ENCODE data around the gene OR2F2. TPM values are rescaled to one million over a fixed set of nuclear protein-coding genes. Genes with fewer than 3 reads are reported as not detected.
A peak's percentile ranks its signal among the peaks of the same experiment; 100 is the strongest.

The OR2F2 gene
- total RNA-seq, 1 donor: not detected

DNA sequence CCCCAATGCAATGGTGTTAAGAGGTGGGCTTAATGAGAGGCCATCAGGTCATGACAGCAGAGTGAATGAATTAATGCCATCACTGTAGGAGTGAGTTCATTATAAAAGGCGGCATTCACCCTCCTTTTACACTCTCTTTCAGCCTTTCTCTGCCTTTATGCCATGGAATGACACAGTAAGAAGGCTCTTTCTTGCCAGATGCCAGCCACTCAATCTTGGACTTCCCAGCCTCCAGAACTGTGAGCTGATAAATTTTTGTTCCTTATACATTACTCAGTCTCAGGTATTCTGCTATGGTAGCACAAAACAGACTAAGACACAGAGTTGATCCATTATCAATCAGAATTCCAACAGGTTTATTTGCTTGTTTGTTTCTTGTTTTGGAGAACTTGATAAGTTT, 36.2 kb upstream of the OR2F2 start:
- Histone ChIP-seq H4K20me1 (ENCODE audit: insufficient read depth, low read length) (peaks cover 18% of the 10 kb centered on the region), H3K4me2 (ENCODE audit: insufficient read depth, low read length) (no peak overlapping the region), H3K79me2 (ENCODE audit: insufficient read depth, low read length) (peaks cover 66% of the 10 kb centered on the region), H3K4me1 (ENCODE audit: insufficient read depth, low read length) (peaks cover 16% of the 10 kb centered on the region), H3K9me3 (ENCODE audit: low read depth, low read length) (no peaks in the 10 kb centered on the region), H3K36me3 (ENCODE audit: insufficient read depth, low read length) (no peaks in the 10 kb centered on the region), H3K4me3 (ENCODE audit: insufficient read depth, low read length) (no peak overlapping the region), H3K27me3 (ENCODE audit: insufficient read depth, low read length) (no peaks in the 10 kb centered on the region), H3K27ac (ENCODE audit: low read depth, low read length) (no peak overlapping the region), H2AFZ (ENCODE audit: low read length) (no peak overlapping the region)
- DNase-seq (ENCODE audit: insufficient read length, low spot score, missing footprints): no peak
- TF ChIP-seq, protein P1, sequence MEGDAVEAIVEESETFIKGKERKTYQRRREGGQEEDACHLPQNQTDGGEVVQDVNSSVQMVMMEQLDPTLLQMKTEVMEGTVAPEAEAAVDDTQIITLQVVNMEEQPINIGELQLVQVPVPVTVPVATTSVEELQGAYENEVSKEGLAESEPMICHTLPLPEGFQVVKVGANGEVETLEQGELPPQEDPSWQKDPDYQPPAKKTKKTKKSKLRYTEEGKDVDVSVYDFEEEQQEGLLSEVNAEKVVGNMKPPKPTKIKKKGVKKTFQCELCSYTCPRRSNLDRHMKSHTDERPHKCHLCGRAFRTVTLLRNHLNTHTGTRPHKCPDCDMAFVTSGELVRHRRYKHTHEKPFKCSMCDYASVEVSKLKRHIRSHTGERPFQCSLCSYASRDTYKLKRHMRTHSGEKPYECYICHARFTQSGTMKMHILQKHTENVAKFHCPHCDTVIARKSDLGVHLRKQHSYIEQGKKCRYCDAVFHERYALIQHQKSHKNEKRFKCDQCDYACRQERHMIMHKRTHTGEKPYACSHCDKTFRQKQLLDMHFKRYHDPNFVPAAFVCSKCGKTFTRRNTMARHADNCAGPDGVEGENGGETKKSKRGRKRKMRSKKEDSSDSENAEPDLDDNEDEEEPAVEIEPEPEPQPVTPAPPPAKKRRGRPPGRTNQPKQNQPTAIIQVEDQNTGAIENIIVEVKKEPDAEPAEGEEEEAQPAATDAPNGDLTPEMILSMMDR (IDR thresholded peaks at IDR 0.05; ENCODE audit: extremely low read depth, low read depth, low read length): no peak

DNA sequence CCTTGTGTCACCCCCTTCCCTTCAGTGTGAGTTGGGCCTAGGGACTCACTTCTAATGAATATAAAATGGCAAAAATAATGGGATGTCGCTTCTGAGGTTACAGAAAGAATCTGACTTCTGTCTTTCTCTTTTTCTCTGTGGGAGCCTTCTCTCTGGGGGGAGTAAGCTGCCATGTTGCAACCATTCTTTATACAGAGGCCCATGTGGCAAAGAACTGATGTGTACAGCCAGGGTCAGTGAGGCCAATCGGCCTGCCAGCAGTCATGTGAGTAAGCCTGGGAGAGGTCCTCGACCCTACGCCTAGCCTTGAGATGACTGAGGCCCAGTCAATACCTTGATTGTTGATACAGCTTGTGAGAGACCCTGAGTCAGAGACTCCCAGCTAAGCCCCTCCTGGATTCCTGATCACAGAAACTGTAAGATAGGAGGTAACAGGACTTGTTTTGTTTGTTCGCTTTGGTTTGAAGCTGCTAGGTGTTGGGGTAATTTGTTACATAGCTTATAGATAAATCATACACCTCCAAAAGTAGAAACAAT, 34.7 kb upstream of the OR2F2 start:
- Histone ChIP-seq H3K36me3 (ENCODE audit: insufficient read depth, low read length) (no peaks in the 10 kb centered on the region), H3K27ac (ENCODE audit: low read depth, low read length) (peak overlapping the region; percentile 82), H3K9me3 (ENCODE audit: low read depth, low read length) (no peaks in the 10 kb centered on the region), H2AFZ (ENCODE audit: low read length) (peak overlapping the region; percentile 15), H3K27me3 (ENCODE audit: insufficient read depth, low read length) (no peaks in the 10 kb centered on the region), H4K20me1 (ENCODE audit: insufficient read depth, low read length) (peaks cover 12% of the 10 kb centered on the region), H3K4me1 (ENCODE audit: insufficient read depth, low read length) (peaks cover 16% of the 10 kb centered on the region), H3K4me2 (ENCODE audit: insufficient read depth, low read length) (peak overlapping the region; percentile 96), H3K79me2 (ENCODE audit: insufficient read depth, low read length) (peaks cover 55% of the 10 kb centered on the region), H3K4me3 (ENCODE audit: insufficient read depth, low read length) (peak overlapping the region; percentile 97)
- DNase-seq (ENCODE audit: insufficient read length, low spot score, missing footprints): no peak
- TF ChIP-seq, protein P1 (IDR thresholded peaks at IDR 0.05; ENCODE audit: extremely low read depth, low read depth, low read length): no peak

DNA sequence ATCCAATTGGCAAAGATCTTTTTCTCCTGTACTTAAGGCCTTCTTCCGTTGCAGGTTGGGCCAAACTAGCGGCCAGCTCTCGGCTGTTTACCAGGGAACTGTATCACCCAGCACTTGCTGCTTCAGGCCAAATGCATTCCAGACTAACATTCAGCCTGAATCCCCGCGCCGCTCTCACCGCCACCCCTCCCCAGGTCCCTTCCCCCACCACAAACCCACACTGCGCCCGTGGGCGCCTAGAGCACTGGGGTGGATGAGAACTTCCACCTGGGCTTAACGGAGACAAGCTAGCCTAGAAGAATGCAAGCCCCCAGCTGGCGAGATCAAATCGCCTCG, 33.7 kb upstream of the OR2F2 start:
- no peak for DNase-seq (ENCODE audit: insufficient read length, low spot score, missing footprints)
- H3K9me3 ChIP-seq (ENCODE audit: low read depth, low read length): no peaks in the 10 kb centered on the region
- peaks cover 12% of the 10 kb centered on the region for H4K20me1 ChIP-seq (ENCODE audit: insufficient read depth, low read length)
- no peaks in the 10 kb centered on the region for H3K36me3 ChIP-seq (ENCODE audit: insufficient read depth, low read length)
- H3K4me2 ChIP-seq (ENCODE audit: insufficient read depth, low read length): peak overlapping the region; percentile 96
- TF ChIP-seq, protein P1 (IDR thresholded peaks at IDR 0.05; ENCODE audit: extremely low read depth, low read depth, low read length): no peak
- H3K4me1 ChIP-seq (ENCODE audit: insufficient read depth, low read length): peaks cover 16% of the 10 kb centered on the region
- no peaks in the 10 kb centered on the region for H3K27me3 ChIP-seq (ENCODE audit: insufficient read depth, low read length)
- peak overlapping the region; percentile 97 for H2AFZ ChIP-seq (ENCODE audit: low read length)
- peak overlapping the region; percentile 97 for H3K4me3 ChIP-seq (ENCODE audit: insufficient read depth, low read length)
- H3K79me2 ChIP-seq (ENCODE audit: insufficient read depth, low read length): peaks cover 47% of the 10 kb centered on the region
- peak overlapping the region; percentile 82 for H3K27ac ChIP-seq (ENCODE audit: low read depth, low read length)

DNA sequence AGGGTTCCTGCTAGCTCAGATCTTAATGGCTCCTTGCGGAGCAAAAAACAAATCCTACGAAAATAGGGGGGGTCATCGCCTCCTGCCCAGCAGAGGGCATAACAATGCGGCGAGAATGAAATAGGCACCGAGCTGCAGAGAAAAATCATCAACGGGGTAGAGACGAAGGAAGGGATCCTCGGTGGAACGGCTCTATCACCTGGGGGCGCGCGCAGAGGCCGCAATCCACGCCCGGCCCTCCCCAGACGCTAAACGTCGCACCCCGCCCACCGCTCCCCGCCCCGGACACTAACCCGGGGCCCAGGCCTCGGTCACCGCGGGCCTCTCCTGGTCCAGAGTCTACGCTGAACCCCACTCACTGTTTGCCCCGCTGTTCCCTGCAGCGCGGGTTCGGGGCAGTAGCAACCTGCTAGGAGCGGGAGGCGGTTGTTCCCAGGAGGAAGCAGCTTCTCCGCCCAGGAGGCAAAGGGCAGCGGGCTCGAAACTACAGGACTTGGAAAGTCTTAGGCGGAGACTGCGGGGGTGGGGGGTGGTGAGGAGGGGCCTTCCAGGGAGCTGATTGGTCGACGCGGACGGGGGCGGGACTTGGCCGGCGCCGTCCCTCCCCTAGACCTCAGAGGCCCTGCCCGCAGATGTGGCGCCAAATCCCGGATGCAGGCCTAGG, 33.2 kb upstream of the OR2F2 start, which contains the start of gene TCAF1:
TSS of gene TCAF1 (minus strand) at position 509 of the 664 bp plus-strand sequence. CDS start 25,568 bp downstream, outside the sequence.
- peak within 1 kb of the TSS; percentile 97 for H2AFZ ChIP-seq (ENCODE audit: low read length)
- H3K4me1 ChIP-seq (ENCODE audit: insufficient read depth, low read length): peaks cover 16% of the 10 kb centered on the region
- H3K79me2 ChIP-seq (ENCODE audit: insufficient read depth, low read length): peaks cover 44% of the 10 kb centered on the region
- H3K4me3 ChIP-seq (ENCODE audit: insufficient read depth, low read length): peak within 1 kb of the TSS; percentile 97
- H3K27ac ChIP-seq (ENCODE audit: low read depth, low read length): peak within 1 kb of the TSS; percentile 82
- H4K20me1 ChIP-seq (ENCODE audit: insufficient read depth, low read length): peaks cover 12% of the 10 kb centered on the region
- H3K9me3 ChIP-seq (ENCODE audit: low read depth, low read length): no peaks in the 10 kb centered on the region
- TF ChIP-seq, protein P1 (IDR thresholded peaks at IDR 0.05; ENCODE audit: extremely low read depth, low read depth, low read length): peak; percentile 51
- DNase-seq (ENCODE audit: insufficient read length, low spot score, missing footprints): peak; percentile 99
- no peaks in the 10 kb centered on the region for H3K27me3 ChIP-seq (ENCODE audit: insufficient read depth, low read length)
- H3K4me2 ChIP-seq (ENCODE audit: insufficient read depth, low read length): peak within 1 kb of the TSS; percentile 96
- H3K36me3 ChIP-seq (ENCODE audit: insufficient read depth, low read length): no peaks in the 10 kb centered on the region
